HepG2 (cell line): Measurements from ENCODE around the gene TESK1. TPM values are rescaled to one million over a fixed set of nuclear protein-coding genes. Genes with fewer than 3 reads are reported as not detected.
"Not testable (repeated sequence)": the region's sequence is repeated elsewhere in the genome, so short reads cannot be mapped to it uniquely, and the experiment has no call there.

Source experiments
- ATAC-seq: fragments of 200-7000 bp; cut with Tn5 transposase; 3 replicates; pipeline ENCODE4 v1.9.1; 2020; ENCODE audit warnings: mild to moderate bottlenecking, moderate library complexity
- BruUV-seq: library from RNA; stranded (reverse); fragments of 400-500 nt; replicated peaks from 2 replicates; lab custom pipeline; 2021; lab: Mats Ljungman, UMichigan
- CTCF ChIA-PET: fragments of 300-600 bp; formaldehyde crosslinking; extraction: SDS; loops from one replicate; lab custom pipeline; 2021; ENCODE audit warnings: low total read pairs, inconsistent platforms, low intra/inter-chr PET ratio; lab: Yijun Ruan, JAX
- POLR2A ChIA-PET: fragments of 350-600 bp; sonication (Branson Sonifier 250); formaldehyde crosslinking; loops from one replicate; lab custom pipeline; 2020; ENCODE audit warnings: antibody characterized with exemption, inconsistent platforms; lab: Yijun Ruan, JAX
- DNase-seq: peaks from one replicate; pipeline ENCODE4 v3.0.0-alpha.2; 2015; ENCODE audit warnings: low spot score
- FAIRE-seq: peaks from 3 replicates; lab custom pipeline; 2011; peaks lifted over from hg19 to GRCh38; lab: Jason Lieb, UNC
- H2AFZ ChIP-seq: one replicate; pipeline ENCODE4 v1.6.1; 2011; ENCODE audit warnings: low read length, inconsistent platforms
- H3K27ac ChIP-seq: fragments of 300-600 bp; 3 replicates; pipeline ENCODE4 v1.8.0; 2011; ENCODE audit warnings: mixed run types, mild to moderate bottlenecking, mixed read lengths, low read length, inconsistent platforms; ENCODE audit not compliant: insufficient read depth; ENCODE audit errors: extremely low read length
- H3K27me3 ChIP-seq, 2 experiments: fragments of 200-600 bp in 1 of 2; 2 replicates in 1 of 2; 3 replicates in 1 of 2; pipeline versions ENCODE4 v1.6.0 to v1.8.0; 2011; ENCODE audit warnings: low read length in 2 of 2, mild to moderate bottlenecking in 2 of 2, moderate library complexity in 2 of 2, inconsistent platforms in 1 of 2; ENCODE audit not compliant: insufficient read depth in 2 of 2, control insufficient read depth in 1 of 2
- H3K36me3 ChIP-seq, 2 experiments: fragments of 200-600 bp in 1 of 2; replicated peaks in 1 of 2; 2 replicates in 1 of 2; 3 replicates in 1 of 2; pipeline versions ENCODE4 v1.5.1 to v1.8.0; 2011; ENCODE audit warnings: low read length in 2 of 2, inconsistent platforms in 1 of 2; ENCODE audit not compliant: insufficient read depth in 2 of 2, control insufficient read depth in 1 of 2
- H3K4me1 ChIP-seq: 2 replicates; pipeline ENCODE4 v1.5.1; 2012; ENCODE audit warnings: low read length, inconsistent platforms; ENCODE audit not compliant: insufficient read depth
- H3K4me2 ChIP-seq: 2 replicates; pipeline ENCODE4 v1.6.0; 2011; ENCODE audit warnings: low read depth, low read length, inconsistent platforms
- H3K4me3 ChIP-seq, 3 experiments: fragments of 200-600 bp in 1 of 3; sonication (generic), shearing (Covaris generic) in 1 of 3; replicated peaks in 1 of 3; 2 replicates each; pipeline ENCODE4 v1.5.1; 2011 to 2016; ENCODE audit warnings: low read length in 3 of 3, inconsistent platforms in 2 of 3, low read depth in 2 of 3, mild to moderate bottlenecking in 2 of 3, control low read depth in 1 of 3, mixed read lengths in 1 of 3; ENCODE audit not compliant: insufficient read depth in 1 of 3
- H3K79me2 ChIP-seq: one replicate; pipeline ENCODE4 v1.6.1; 2011; ENCODE audit warnings: low read length, inconsistent platforms; ENCODE audit not compliant: insufficient read depth
- H3K9ac ChIP-seq: 2 replicates; pipeline ENCODE4 v1.6.0; 2011; ENCODE audit warnings: mild to moderate bottlenecking, low read depth, low read length, inconsistent platforms; ENCODE audit not compliant: insufficient read depth
- H3K9me3 ChIP-seq: 2 replicates; pipeline ENCODE4 v1.5.1; 2012; ENCODE audit warnings: mild to moderate bottlenecking, low read length
- H4K20me1 ChIP-seq: 2 replicates; pipeline ENCODE4 v1.6.0; 2011; ENCODE audit warnings: inconsistent platforms, mild to moderate bottlenecking, low read length, moderate library complexity; ENCODE audit not compliant: insufficient read depth
- WGBS: methylation state at CpG from one replicate; pipeline ENCODE4 v1.1.6; 2017; ENCODE audit warnings: low lambda C conversion rate; 5-methylcytosine and 5-hydroxymethylcytosine counted together
- in situ Hi-C: cut with HindIII; loops from 2 replicates; pipeline ENCODE4 v1.10.0; 2017; ENCODE audit warnings: low pct_unique_long_range_greater_than_20kb; ENCODE audit not compliant: extremely low pct_ligation_motif_present
- intact Hi-C: fragments of 100-400 bp; cut with micrococcal nuclease; formaldehyde crosslinking; loops from one replicate; pipeline ENCODE4 v1.10.0; 2022; ENCODE audit not compliant: unreplicated experiment
- polyA plus RNA-seq, 8 experiments: library from polyadenylated mRNA; depleted of rRNA in 3 of 8; stranded (reverse) in 7 of 8; unstranded in 1 of 8; fragments of >200 nt; fragmentation: Illumina TruSeq in 4 of 8; extraction: Trizol in 4 of 8; gene quantifications; 2 replicates each; pipeline versions ENCODE4 v1.2.1 to v1.2.3, GENCODE V29; 2011 to 2016; ENCODE audit warnings: low read depth in 4 of 8, missing spikeins in 1 of 8, mixed read lengths in 1 of 8; ENCODE audit not compliant: insufficient read depth in 1 of 8
- total RNA-seq, 5 experiments: library from RNA; depleted of rRNA; stranded (reverse); fragments of >200 nt; fragmentation: Illumina TruSeq; extraction: Trizol; gene quantifications; 2 replicates each; pipeline ENCODE4 v1.2.3, GENCODE V29; 2016; ENCODE audit warnings: low read depth in 1 of 5

Gene TESK1
- total and polyA plus RNA-seq, 2 of the 13 experiments (the other 11 are each of a cell fraction or from before 2014, with no cell fraction given): 7.3 to 13.6 TPM

DNA sequence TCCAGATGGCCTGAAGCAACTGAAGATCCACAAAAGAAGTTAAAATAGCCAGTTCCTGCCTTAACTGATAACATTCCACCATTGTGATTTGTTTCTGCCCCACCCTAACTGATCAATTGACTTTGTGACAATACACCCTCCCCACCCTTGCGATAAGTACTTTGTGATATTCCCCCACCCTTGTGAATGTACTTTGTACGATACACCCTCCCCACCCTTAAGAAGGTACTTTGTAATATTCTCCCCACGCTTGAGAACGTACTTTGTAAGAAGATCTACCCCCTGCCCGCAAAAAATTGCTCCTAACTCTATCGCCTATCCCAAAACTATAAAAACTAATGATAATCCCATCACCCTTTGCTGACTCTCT lies 31.8 kb downstream of the TESK1 start:
- H3K4me2 ChIP-seq, H2AFZ ChIP-seq, in situ Hi-C loops, H3K4me3 ChIP-seq, POLR2A ChIA-PET, ATAC-seq, H3K36me3 ChIP-seq, H3K4me1 ChIP-seq, CTCF ChIA-PET, H4K20me1 ChIP-seq, H3K9ac ChIP-seq, intact Hi-C loops, H3K27me3 ChIP-seq, DNase-seq, FAIRE-seq, BruUV-seq, H3K27ac ChIP-seq, H3K79me2 ChIP-seq, H3K9me3 ChIP-seq: not testable (repeated sequence)
- WGBS: 75% methylated on average over 6 of the region's 6 CpGs

DNA sequence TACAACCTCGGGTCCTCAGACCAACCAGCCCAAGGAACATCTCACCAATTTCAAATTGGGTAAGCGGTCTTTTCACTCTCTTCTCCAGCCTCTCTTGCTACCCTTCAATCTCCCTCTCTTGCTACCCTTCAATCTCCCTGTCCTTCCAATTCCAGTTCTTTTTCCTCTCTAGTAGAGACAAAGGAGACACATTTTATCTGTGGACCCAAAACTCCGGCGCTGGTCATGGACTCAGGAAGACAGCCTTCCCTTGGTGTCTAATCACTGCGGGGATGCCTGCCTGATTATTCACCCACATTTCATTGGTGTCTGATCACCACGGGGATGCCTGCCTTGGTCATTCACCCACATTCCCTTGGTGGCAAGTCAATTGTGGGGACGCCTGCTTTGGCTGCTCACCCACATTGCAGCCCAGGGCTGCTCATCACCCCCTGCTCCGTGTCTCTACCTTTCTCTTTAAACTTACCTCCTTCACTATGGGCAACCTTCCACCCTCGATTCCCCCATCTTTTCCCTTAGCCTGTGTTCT lies 32.4 kb downstream of the TESK1 start:
- H3K4me2 ChIP-seq, H3K9ac ChIP-seq, H3K27ac ChIP-seq, H2AFZ ChIP-seq, H3K9me3 ChIP-seq, H3K4me1 ChIP-seq, H3K27me3 ChIP-seq, in situ Hi-C loops, ATAC-seq, CTCF ChIA-PET, H3K4me3 ChIP-seq, H3K36me3 ChIP-seq, DNase-seq, intact Hi-C loops, H3K79me2 ChIP-seq, BruUV-seq, H4K20me1 ChIP-seq, POLR2A ChIA-PET, FAIRE-seq: not testable (repeated sequence)
- 62% methylated on average over 9 of the region's 9 CpGs for WGBS

DNA sequence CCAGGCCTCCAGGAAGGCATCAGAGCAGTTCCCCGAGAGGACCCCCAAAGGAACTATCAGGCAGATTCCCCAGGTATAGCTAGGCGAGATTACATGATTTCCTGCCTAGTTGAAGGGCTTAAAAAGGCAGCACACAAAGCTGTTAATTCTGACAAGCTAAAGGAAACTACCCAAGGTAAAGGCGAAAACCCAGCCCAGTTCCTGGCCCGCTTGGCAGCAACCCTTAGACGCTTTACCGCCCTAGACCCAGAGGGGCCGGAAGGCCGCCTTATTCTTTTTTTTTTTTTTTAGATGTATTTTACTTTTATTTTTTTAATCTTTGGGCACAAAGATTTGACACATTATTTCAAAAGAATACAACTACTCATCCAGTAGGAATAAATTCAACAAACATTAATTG lies 33.7 kb downstream of the TESK1 start:
- FAIRE-seq, intact Hi-C loops, CTCF ChIA-PET, H3K27me3 ChIP-seq, DNase-seq, H3K4me3 ChIP-seq, H2AFZ ChIP-seq, H3K9me3 ChIP-seq, H3K4me1 ChIP-seq, in situ Hi-C loops, BruUV-seq, H3K27ac ChIP-seq, H3K9ac ChIP-seq, H3K79me2 ChIP-seq, H3K36me3 ChIP-seq, ATAC-seq, H4K20me1 ChIP-seq, H3K4me2 ChIP-seq: not testable (repeated sequence)
- POLR2A ChIA-PET: interaction anchor here (1.4 kb wide), 1 partner anchor 9 kb away, joined by 3 read pairs; no protein-coding TSS in a partner anchor
- WGBS: 70% methylated on average over 7 of the region's 8 CpGs

DNA sequence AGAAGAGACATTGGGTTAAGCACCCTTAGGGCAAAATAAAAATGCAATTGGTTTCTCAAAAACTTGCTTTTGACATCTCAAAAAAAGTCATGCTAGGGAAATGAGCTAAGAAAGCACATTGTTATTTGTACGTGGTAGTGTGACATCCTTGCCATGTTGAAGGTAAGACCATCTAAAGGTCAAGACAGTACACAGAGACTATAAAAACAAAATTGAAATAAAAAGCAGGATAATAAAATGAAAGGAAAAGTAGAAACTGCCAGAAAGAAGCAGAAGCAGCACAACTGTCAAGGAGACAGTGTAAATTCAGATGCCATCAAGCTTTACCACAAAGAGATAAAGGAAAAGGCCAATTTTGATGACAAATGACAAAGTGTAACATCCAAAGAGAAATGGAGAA lies 34.2 kb downstream of the TESK1 start:
- H3K36me3 ChIP-seq, H3K9ac ChIP-seq, DNase-seq, BruUV-seq, in situ Hi-C loops, intact Hi-C loops, FAIRE-seq, H4K20me1 ChIP-seq, H3K4me2 ChIP-seq, CTCF ChIA-PET, H3K27me3 ChIP-seq, H3K4me3 ChIP-seq, H3K4me1 ChIP-seq, H2AFZ ChIP-seq, H3K79me2 ChIP-seq, H3K9me3 ChIP-seq, H3K27ac ChIP-seq, ATAC-seq: not testable (repeated sequence)
- 88% methylated on average over 1 of the region's 1 CpG for WGBS
- POLR2A ChIA-PET: interaction anchor here (1.4 kb wide), 1 partner anchor 8 kb away, joined by 3 read pairs; no protein-coding TSS in a partner anchor
